ENCODE measurements around the gene PLCD3. TPM values are rescaled to one million over a fixed set of nuclear protein-coding genes. Genes with fewer than 3 reads are reported as not detected.

Gene PLCD3
- total and polyA plus RNA-seq, 2 of the 13 experiments (the other 11 are each of a cell fraction or from before 2014, with no cell fraction given): 11.3 to 39.1 TPM

DNA sequence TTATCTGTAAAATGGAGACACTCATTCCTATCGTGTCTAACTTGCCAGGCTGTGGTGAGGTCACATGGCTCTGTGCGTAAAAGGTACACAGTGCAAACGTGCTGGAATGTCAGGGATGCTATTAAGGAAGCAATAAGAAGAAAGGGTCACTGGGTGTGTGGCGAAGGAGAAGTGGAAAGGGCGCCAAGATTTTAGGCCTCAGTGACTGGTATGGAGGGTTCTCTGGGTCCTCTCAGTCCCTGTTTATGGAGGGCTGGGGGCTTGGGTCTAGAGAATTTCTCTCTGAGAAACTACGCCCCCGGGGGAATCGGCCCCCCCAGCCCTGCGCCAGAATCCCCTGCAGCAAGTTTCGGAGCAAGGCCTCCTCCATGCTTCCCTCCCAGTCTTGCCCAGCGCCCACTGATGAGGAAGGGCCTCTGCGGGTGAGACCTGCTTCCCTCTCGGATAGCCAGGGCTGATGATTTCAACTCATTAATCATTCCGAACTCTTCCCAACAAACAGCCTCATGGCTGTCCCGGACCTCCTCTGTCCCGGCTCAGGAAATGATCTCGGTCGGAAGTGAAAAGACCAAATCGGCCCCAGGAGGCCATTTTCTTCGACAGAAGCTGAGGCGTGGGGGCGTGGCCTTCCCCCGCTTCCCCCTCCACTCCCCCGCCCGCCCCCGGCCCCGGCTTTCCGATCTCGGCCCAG lies 14.7 kb upstream of the PLCD3 start (continued):
- TF ChIP-seq CSRNP1 (CRISPR knock-in tag; IDR thresholded peaks at IDR 0.05) (peak; percentile 42; the same call in 1 of the 2 replicates), ZNF317 (CRISPR knock-in tag; IDR thresholded peaks at IDR 0.05) (no peak), NR2C2 (CRISPR knock-in tag; IDR thresholded peaks at IDR 0.05; ENCODE audit: borderline replicate concordance) (no peak), ZNF501 (CRISPR knock-in tag; IDR thresholded peaks at IDR 0.05) (peak; percentile 42; the same call in 1 of the 2 replicates), SNRNP70 (IDR thresholded peaks at IDR 0.05; ENCODE audit: low read depth, low read length) (no peak), ELF1 (CRISPR knock-in tag; IDR thresholded peaks at IDR 0.05) (peak; percentile 10), TRIM24 (CRISPR knock-in tag; IDR thresholded peaks at IDR 0.05) (no peak), ARNT (IDR thresholded peaks at IDR 0.05) (no peak), ZNF451 (CRISPR knock-in tag; IDR thresholded peaks at IDR 0.05) (no peak), MAFF (IDR thresholded peaks at IDR 0.05; ENCODE audit: low read depth, low read length) (no peak), ZNF124 (CRISPR knock-in tag; IDR thresholded peaks at IDR 0.05) (no peak), ZBTB7A (CRISPR knock-in tag; IDR thresholded peaks at IDR 0.05) (no peak), POLR2G (IDR thresholded peaks at IDR 0.05; ENCODE audit: low read depth, low read length) (peak; percentile 88), CBX1 (IDR thresholded peaks at IDR 0.05; ENCODE audit: low read depth) (no peak), ZNF773 (CRISPR knock-in tag; IDR thresholded peaks at IDR 0.05; ENCODE audit: borderline replicate concordance) (no peak), FIP1L1 (IDR thresholded peaks at IDR 0.05; ENCODE audit: borderline replicate concordance, insufficient read depth, low read depth, low read length) (no peak), ZNF121 (CRISPR knock-in tag; IDR thresholded peaks at IDR 0.05) (no peak), PITX1 (CRISPR knock-in tag; IDR thresholded peaks at IDR 0.05) (0 out of 2 replicates have a peak, but pooled peaks have one; percentile 11)
- TF ChIP-seq, protein P1, sequence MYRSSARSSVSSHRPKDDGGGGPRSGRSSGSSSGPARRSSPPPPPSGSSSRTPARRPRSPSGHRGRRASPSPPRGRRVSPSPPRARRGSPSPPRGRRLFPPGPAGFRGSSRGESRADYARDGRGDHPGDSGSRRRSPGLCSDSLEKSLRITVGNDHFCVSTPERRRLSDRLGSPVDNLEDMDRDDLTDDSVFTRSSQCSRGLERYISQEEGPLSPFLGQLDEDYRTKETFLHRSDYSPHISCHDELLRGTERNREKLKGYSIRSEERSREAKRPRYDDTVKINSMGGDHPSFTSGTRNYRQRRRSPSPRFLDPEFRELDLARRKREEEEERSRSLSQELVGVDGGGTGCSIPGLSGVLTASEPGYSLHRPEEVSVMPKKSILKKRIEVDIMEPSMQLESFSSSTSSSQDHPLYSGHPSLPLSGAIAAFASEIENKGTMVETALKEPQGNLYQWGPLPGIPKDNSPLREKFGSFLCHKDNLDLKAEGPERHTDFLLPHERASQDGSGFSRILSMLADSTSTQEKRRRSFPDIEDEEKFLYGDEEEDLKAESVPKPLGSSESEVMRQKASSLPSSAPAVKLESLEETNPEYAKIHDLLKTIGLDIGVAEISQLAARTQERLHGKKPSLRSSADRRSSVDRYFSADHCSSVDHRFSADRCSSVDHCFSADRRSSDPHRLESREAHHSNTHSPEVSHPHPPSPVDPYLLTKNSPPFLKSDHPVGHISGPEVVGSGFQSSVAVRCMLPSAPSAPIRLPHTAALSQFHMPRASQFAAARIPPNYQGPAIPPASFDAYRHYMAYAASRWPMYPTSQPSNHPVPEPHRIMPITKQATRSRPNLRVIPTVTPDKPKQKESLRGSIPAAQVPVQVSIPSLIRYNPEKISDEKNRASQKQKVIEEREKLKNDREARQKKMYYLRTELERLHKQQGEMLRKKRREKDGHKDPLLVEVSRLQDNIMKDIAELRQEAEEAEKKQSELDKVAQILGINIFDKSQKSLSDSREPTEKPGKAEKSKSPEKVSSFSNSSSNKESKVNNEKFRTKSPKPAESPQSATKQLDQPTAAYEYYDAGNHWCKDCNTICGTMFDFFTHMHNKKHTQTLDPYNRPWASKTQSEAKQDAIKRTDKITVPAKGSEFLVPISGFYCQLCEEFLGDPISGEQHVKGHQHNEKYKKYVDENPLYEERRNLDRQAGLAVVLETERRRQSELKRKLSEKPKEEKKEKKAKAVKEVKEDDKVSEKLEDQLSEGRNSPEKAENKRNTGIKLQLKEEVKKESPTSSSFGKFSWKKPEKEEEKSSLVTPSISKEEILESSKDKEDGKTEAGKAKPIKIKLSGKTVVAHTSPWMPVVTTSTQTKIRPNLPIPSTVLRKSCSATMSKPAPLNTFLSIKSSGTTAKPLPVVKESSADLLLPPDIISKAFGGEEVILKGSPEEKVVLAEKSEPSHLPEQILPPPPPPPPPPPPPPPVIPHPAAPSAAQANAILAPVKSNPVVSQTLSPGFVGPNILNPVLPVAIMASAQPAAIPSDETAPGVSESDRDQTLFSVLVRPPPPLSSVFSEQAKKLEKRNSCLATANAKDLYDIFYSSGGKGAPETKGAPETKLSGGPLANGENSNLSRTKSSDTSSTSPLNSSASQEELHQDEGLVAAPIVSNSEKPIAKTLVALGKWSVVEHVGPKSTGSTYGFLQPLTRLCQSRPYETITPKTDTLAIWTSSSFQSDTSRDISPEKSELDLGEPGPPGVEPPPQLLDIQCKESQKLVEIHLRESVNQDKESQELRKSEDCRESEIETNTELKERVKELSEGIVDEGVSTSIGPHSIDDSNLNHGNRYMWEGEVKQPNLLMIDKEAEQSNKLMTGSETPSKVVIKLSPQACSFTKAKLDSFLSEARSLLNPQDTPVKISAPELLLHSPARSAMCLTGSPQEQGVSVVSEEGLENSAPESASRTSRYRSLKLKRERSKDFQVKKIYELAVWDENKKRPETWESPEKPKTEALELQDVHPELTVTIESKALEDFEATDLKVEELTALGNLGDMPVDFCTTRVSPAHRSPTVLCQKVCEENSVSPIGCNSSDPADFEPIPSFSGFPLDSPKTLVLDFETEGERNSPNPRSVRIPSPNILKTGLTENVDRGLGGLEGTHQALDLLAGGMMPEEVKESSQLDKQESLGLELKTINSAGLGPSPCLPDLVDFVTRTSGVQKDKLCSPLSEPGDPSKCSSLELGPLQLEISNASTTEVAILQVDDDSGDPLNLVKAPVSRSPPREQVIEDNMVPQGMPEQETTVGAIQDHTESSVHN (CRISPR knock-in tag; IDR thresholded peaks at IDR 0.05): no peak
- TF ChIP-seq, protein P2, sequence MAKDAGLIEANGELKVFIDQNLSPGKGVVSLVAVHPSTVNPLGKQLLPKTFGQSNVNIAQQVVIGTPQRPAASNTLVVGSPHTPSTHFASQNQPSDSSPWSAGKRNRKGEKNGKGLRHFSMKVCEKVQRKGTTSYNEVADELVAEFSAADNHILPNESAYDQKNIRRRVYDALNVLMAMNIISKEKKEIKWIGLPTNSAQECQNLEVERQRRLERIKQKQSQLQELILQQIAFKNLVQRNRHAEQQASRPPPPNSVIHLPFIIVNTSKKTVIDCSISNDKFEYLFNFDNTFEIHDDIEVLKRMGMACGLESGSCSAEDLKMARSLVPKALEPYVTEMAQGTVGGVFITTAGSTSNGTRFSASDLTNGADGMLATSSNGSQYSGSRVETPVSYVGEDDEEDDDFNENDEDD (CRISPR knock-in tag; IDR thresholded peaks at IDR 0.05; ENCODE audit: borderline replicate concordance): no peak
